ES-I3 (cell line): ENCODE results near the gene CBLN3.

Experiments used
- H3K36me3 ChIP-seq: 2 replicates; pipeline ENCODE4 v1.6.1; 2013; ENCODE audit warnings: mild to moderate bottlenecking, low read length, control low read depth, moderate library complexity; ENCODE audit not compliant: insufficient read depth
- H3K4me1 ChIP-seq: 2 replicates; pipeline ENCODE4 v1.6.1; 2013; ENCODE audit warnings: mild to moderate bottlenecking, control low read depth, low read length; ENCODE audit not compliant: insufficient read depth
- H3K9ac ChIP-seq: 2 replicates; pipeline ENCODE4 v1.6.1; 2013; ENCODE audit warnings: low read depth, mild to moderate bottlenecking, low read length, moderate library complexity
- H3K9me3 ChIP-seq: 2 replicates; pipeline ENCODE4 v1.6.1; 2013; ENCODE audit warnings: mild to moderate bottlenecking, low read length, moderate library complexity; ENCODE audit not compliant: control insufficient read depth, insufficient read depth

CBLN3 gene

GRCh38 chr14:24443053-24443665 lies 13.7 kb upstream of the CBLN3 start:
- Histone ChIP-seq H3K9ac (peak overlapping the region; percentile 88), H3K36me3 (peaks cover 9% of the 10 kb centered on the region), H3K9me3 (no peaks in the 10 kb centered on the region), H3K4me1 (no peaks in the 10 kb centered on the region)

GRCh38 chr14:24442240-24443052 lies 13.0 kb upstream of the CBLN3 start, which contains the start of gene SDR39U1:
TSS of gene SDR39U1 (minus strand) at chr14:24442776. CDS start at chr14:24442769, 7 bp downstream.
- H3K9ac ChIP-seq: peak within 1 kb of the TSS; percentile 88
- H3K9me3 ChIP-seq: no peaks in the 10 kb centered on the region
- peaks cover 16% of the 10 kb centered on the region for H3K36me3 ChIP-seq
- H3K4me1 ChIP-seq: no peaks in the 10 kb centered on the region

- Histone ChIP-seq H3K4me1 (no peaks in the 10 kb centered on the region), H3K9me3 (no peaks in the 10 kb centered on the region), H3K9ac (peak overlapping the region; percentile 88), H3K36me3 (peaks cover 16% of the 10 kb centered on the region)
Measured at GRCh38 chr14:24441904-24442239, 12.4 kb upstream of the CBLN3 start.

GRCh38 chr14:24441485-24441884 lies 12.0 kb upstream of the CBLN3 start:
- Histone ChIP-seq H3K9me3 (no peaks in the 10 kb centered on the region), H3K36me3 (peaks cover 16% of the 10 kb centered on the region), H3K4me1 (no peaks in the 10 kb centered on the region)

GRCh38 chr14:24440606-24441399 lies 11.3 kb upstream of the CBLN3 start:
- Histone ChIP-seq H3K36me3 (peaks cover 16% of the 10 kb centered on the region), H3K9ac (no peak overlapping the region), H3K9me3 (no peaks in the 10 kb centered on the region), H3K4me1 (no peaks in the 10 kb centered on the region)

More at GRCh38 chr14:24441485-24441884, 12.0 kb upstream of the CBLN3 start:
- peak overlapping the region; percentile 88 for H3K9ac ChIP-seq

- no peaks in the 10 kb centered on the region for H3K4me1 ChIP-seq
- no peaks in the 10 kb centered on the region for H3K9me3 ChIP-seq
- peaks cover 16% of the 10 kb centered on the region for H3K36me3 ChIP-seq
- H3K9ac ChIP-seq: no peak overlapping the region
Measured at GRCh38 chr14:24439830-24440605, 10.6 kb upstream of the CBLN3 start.

- Histone ChIP-seq H3K36me3 (peaks cover 16% of the 10 kb centered on the region), H3K4me1 (no peaks in the 10 kb centered on the region), H3K9me3 (no peaks in the 10 kb centered on the region), H3K9ac (no peak overlapping the region)
Measured at GRCh38 chr14:24439257-24439656, 9.8 kb upstream of the CBLN3 start.

- Histone ChIP-seq H3K4me1 (no peaks in the 10 kb centered on the region), H3K9ac (no peak overlapping the region), H3K36me3 (peaks cover 16% of the 10 kb centered on the region)
Measured at GRCh38 chr14:24438223-24439097, 9.0 kb upstream of the CBLN3 start.

GRCh38 chr14:24437736-24438067 lies 8.2 kb upstream of the CBLN3 start:
- H3K36me3 ChIP-seq: peaks cover 16% of the 10 kb centered on the region
- no peaks in the 10 kb centered on the region for H3K9me3 ChIP-seq

More at GRCh38 chr14:24438223-24439097, 9.0 kb upstream of the CBLN3 start:
- no peaks in the 10 kb centered on the region for H3K9me3 ChIP-seq

GRCh38 chr14:24437020-24437735 lies 7.7 kb upstream of the CBLN3 start:
- Histone ChIP-seq H3K4me1 (no peaks in the 10 kb centered on the region), H3K9ac (no peak overlapping the region), H3K9me3 (no peaks in the 10 kb centered on the region), H3K36me3 (peaks cover 16% of the 10 kb centered on the region)

More at GRCh38 chr14:24437736-24438067, 8.2 kb upstream of the CBLN3 start:
- Histone ChIP-seq H3K4me1 (no peaks in the 10 kb centered on the region), H3K9ac (no peak overlapping the region)

- Histone ChIP-seq H3K9ac (no peak overlapping the region), H3K4me1 (peaks cover under 1% of the 10 kb centered on the region; the same call in 1 of the 2 replicates), H3K36me3 (peaks cover 16% of the 10 kb centered on the region), H3K9me3 (no peaks in the 10 kb centered on the region)
Measured at GRCh38 chr14:24436355-24437019, 7.0 kb upstream of the CBLN3 start.

GRCh38 chr14:24435998-24436354 lies 6.5 kb upstream of the CBLN3 start:
- peaks cover 16% of the 10 kb centered on the region for H3K36me3 ChIP-seq
- no peaks in the 10 kb centered on the region for H3K9me3 ChIP-seq
- H3K9ac ChIP-seq: no peak overlapping the region
- peaks cover 5% of the 10 kb centered on the region; the same call in 1 of the 2 replicates for H3K4me1 ChIP-seq
